ENCODE measurements around the gene APOO. TPM values are rescaled to one million over a fixed set of nuclear protein-coding genes. Genes with fewer than 3 reads are reported as not detected.
A peak's percentile ranks its signal among the peaks of the same experiment; 100 is the strongest.

Gene APOO
- total RNA-seq, 1 donor from 2014 or later: 34.6 TPM

- Mint-ChIP-seq H3K27me3 (ENCODE audit: low read depth, unreplicated experiment) (no peaks in the 10 kb centered on the region), H3K4me3 (ENCODE audit: unreplicated experiment) (no peak overlapping the region), H3K36me3 (ENCODE audit: low read depth, unreplicated experiment) (no peaks in the 10 kb centered on the region), H3K27ac (ENCODE audit: unreplicated experiment) (no peak overlapping the region), H3K9me3 (ENCODE audit: unreplicated experiment) (peaks cover 2% of the 10 kb centered on the region), H3K4me1 (ENCODE audit: low read depth, unreplicated experiment) (peaks cover 7% of the 10 kb centered on the region)
- no peak overlapping the region for H3K4me3 ChIP-seq (ENCODE audit: insufficient read depth, low read depth, low read length)
- no peak overlapping the region for H3K27ac ChIP-seq (ENCODE audit: low read depth, low read length)
- H3K27me3 ChIP-seq (ENCODE audit: insufficient read depth, low read length): no peaks in the 10 kb centered on the region
- DNase-seq (ENCODE audit: low read depth) (no peak), FAIRE-seq (no peak)
- TF ChIP-seq, protein P1, sequence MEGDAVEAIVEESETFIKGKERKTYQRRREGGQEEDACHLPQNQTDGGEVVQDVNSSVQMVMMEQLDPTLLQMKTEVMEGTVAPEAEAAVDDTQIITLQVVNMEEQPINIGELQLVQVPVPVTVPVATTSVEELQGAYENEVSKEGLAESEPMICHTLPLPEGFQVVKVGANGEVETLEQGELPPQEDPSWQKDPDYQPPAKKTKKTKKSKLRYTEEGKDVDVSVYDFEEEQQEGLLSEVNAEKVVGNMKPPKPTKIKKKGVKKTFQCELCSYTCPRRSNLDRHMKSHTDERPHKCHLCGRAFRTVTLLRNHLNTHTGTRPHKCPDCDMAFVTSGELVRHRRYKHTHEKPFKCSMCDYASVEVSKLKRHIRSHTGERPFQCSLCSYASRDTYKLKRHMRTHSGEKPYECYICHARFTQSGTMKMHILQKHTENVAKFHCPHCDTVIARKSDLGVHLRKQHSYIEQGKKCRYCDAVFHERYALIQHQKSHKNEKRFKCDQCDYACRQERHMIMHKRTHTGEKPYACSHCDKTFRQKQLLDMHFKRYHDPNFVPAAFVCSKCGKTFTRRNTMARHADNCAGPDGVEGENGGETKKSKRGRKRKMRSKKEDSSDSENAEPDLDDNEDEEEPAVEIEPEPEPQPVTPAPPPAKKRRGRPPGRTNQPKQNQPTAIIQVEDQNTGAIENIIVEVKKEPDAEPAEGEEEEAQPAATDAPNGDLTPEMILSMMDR (IDR thresholded peaks at IDR 0.05; ENCODE audit: insufficient read depth, low read depth, low read length): no peak
- no peak for TF ChIP-seq EZH2 (IDR thresholded peaks at IDR 0.05; ENCODE audit: insufficient read depth, low read length)
- H3K9ac ChIP-seq (ENCODE audit: low read length): no peak overlapping the region
- H4K20me1 ChIP-seq (ENCODE audit: insufficient read depth, low read length): no peaks in the 10 kb centered on the region
- H3K4me2 ChIP-seq (ENCODE audit: low read length): peak overlapping the region; percentile 36
- no peaks in the 10 kb centered on the region for H3K36me3 ChIP-seq (ENCODE audit: insufficient read depth, low read length)
- H3K9me3 ChIP-seq (ENCODE audit: insufficient read depth, low read depth, low read length): no peaks in the 10 kb centered on the region
- no peaks in the 10 kb centered on the region for H3K79me2 ChIP-seq (ENCODE audit: insufficient read depth, low read length)
- peaks cover 9% of the 10 kb centered on the region for H3K4me1 ChIP-seq (ENCODE audit: insufficient read depth, low read length)
- no peak overlapping the region for H2AFZ ChIP-seq (ENCODE audit: low read depth, low read length)
Observed at GRCh38 chrX:23811108-23811651, 96.6 kb downstream of the APOO start.

GRCh38 chrX:23810279-23810678 lies 97.5 kb downstream of the APOO start:
- Mint-ChIP-seq H3K4me1 (ENCODE audit: low read depth, unreplicated experiment) (peaks cover 7% of the 10 kb centered on the region), H3K27ac (ENCODE audit: unreplicated experiment) (no peak overlapping the region), H3K36me3 (ENCODE audit: low read depth, unreplicated experiment) (no peaks in the 10 kb centered on the region), H3K9me3 (ENCODE audit: unreplicated experiment) (peaks cover 2% of the 10 kb centered on the region), H3K4me3 (ENCODE audit: unreplicated experiment) (no peak overlapping the region), H3K27me3 (ENCODE audit: low read depth, unreplicated experiment) (no peaks in the 10 kb centered on the region)
- no peaks in the 10 kb centered on the region for H4K20me1 ChIP-seq (ENCODE audit: insufficient read depth, low read length)
- FAIRE-seq (no peak), DNase-seq (ENCODE audit: low read depth) (no peak)
- no peaks in the 10 kb centered on the region for H3K27me3 ChIP-seq (ENCODE audit: insufficient read depth, low read length)
- no peak overlapping the region for H2AFZ ChIP-seq (ENCODE audit: low read depth, low read length)
- no peak overlapping the region for H3K4me2 ChIP-seq (ENCODE audit: low read length)
- H3K79me2 ChIP-seq (ENCODE audit: insufficient read depth, low read length): no peaks in the 10 kb centered on the region
- H3K9ac ChIP-seq (ENCODE audit: low read length): no peak overlapping the region
- peaks cover 9% of the 10 kb centered on the region for H3K4me1 ChIP-seq (ENCODE audit: insufficient read depth, low read length)
- H3K36me3 ChIP-seq (ENCODE audit: insufficient read depth, low read length): no peaks in the 10 kb centered on the region
- no peak for TF ChIP-seq EZH2 (IDR thresholded peaks at IDR 0.05; ENCODE audit: insufficient read depth, low read length)
- TF ChIP-seq, protein P1 (IDR thresholded peaks at IDR 0.05; ENCODE audit: insufficient read depth, low read depth, low read length): no peak
- no peak overlapping the region for H3K27ac ChIP-seq (ENCODE audit: low read depth, low read length)
- no peaks in the 10 kb centered on the region for H3K9me3 ChIP-seq (ENCODE audit: insufficient read depth, low read depth, low read length)
- H3K4me3 ChIP-seq (ENCODE audit: insufficient read depth, low read depth, low read length): no peak overlapping the region

DNA sequence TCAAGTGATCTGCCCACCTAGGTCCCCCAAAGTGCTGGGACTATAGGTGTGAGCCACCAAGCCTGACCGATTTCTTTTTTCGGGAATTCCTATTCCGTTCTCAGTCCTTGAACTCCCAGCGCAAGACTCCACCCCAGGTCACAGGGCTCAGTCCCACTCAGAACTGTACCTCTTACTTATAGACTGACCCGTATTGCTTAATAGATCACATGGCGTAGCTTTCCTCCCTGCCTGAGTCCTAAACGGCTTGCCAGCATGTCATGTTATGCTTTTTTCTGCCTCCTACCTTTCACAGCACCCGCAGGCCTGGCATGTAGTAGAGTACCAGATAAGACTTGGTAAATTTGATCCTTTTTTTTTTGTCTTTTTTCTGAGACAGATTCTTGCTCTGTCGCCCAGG lies 102.3 kb downstream of the APOO start:
- no peak overlapping the region for H3K9ac ChIP-seq (ENCODE audit: low read length)
- H2AFZ ChIP-seq (ENCODE audit: low read depth, low read length): no peak overlapping the region
- no peak overlapping the region for H3K27ac ChIP-seq (ENCODE audit: low read depth, low read length)
- FAIRE-seq (no peak), DNase-seq (ENCODE audit: low read depth) (no peak)
- H3K4me3 ChIP-seq (ENCODE audit: insufficient read depth, low read depth, low read length): no peak overlapping the region
- no peaks in the 10 kb centered on the region for H3K36me3 ChIP-seq (ENCODE audit: insufficient read depth, low read length)
- H3K9me3 ChIP-seq (ENCODE audit: insufficient read depth, low read depth, low read length): no peaks in the 10 kb centered on the region
- Mint-ChIP-seq H3K36me3 (ENCODE audit: low read depth, unreplicated experiment) (no peaks in the 10 kb centered on the region), H3K4me3 (ENCODE audit: unreplicated experiment) (no peak overlapping the region), H3K27me3 (ENCODE audit: low read depth, unreplicated experiment) (no peaks in the 10 kb centered on the region), H3K9me3 (ENCODE audit: unreplicated experiment) (no peaks in the 10 kb centered on the region), H3K27ac (ENCODE audit: unreplicated experiment) (no peak overlapping the region), H3K4me1 (ENCODE audit: low read depth, unreplicated experiment) (peaks cover 18% of the 10 kb centered on the region)
- no peak for TF ChIP-seq EZH2 (IDR thresholded peaks at IDR 0.05; ENCODE audit: insufficient read depth, low read length)
- TF ChIP-seq, protein P1 (IDR thresholded peaks at IDR 0.05; ENCODE audit: insufficient read depth, low read depth, low read length): no peak
- H3K4me2 ChIP-seq (ENCODE audit: low read length): no peak overlapping the region
- H3K4me1 ChIP-seq (ENCODE audit: insufficient read depth, low read length): peaks cover 13% of the 10 kb centered on the region
- no peaks in the 10 kb centered on the region for H4K20me1 ChIP-seq (ENCODE audit: insufficient read depth, low read length)
- H3K27me3 ChIP-seq (ENCODE audit: insufficient read depth, low read length): no peaks in the 10 kb centered on the region
- H3K79me2 ChIP-seq (ENCODE audit: insufficient read depth, low read length): no peaks in the 10 kb centered on the region
